Osteoblast (primary cell): ENCODE data around the gene WHRN. TPM values are rescaled to one million over a fixed set of nuclear protein-coding genes. Genes with fewer than 3 reads are reported as not detected.

Experiments
- DNase-seq: peaks from one replicate; pipeline ENCODE4 v3.0.0; 2011; ENCODE audit warnings: low spot score, mixed read lengths; ENCODE audit not compliant: insufficient read length; ENCODE audit errors: missing footprints
- H2AFZ ChIP-seq: 2 replicates; pipeline ENCODE4 v1.6.0; 2011; ENCODE audit warnings: mild to moderate bottlenecking, low read length
- H3K27ac ChIP-seq: 2 replicates; pipeline ENCODE4 v1.5.1; 2011; ENCODE audit warnings: mild to moderate bottlenecking, low read depth, low read length, moderate library complexity
- H3K27me3 ChIP-seq: 2 replicates; pipeline ENCODE4 v1.6.0; 2012; ENCODE audit warnings: mild to moderate bottlenecking, control low read depth, inconsistent platforms, low read length, moderate library complexity; ENCODE audit not compliant: insufficient read depth
- H3K36me3 ChIP-seq: 2 replicates; pipeline ENCODE4 v1.5.1; 2011; ENCODE audit warnings: mild to moderate bottlenecking, low read length, control low read depth, moderate library complexity; ENCODE audit not compliant: insufficient read depth
- H3K4me1 ChIP-seq: 2 replicates; pipeline ENCODE4 v1.5.1; 2011; ENCODE audit warnings: mild to moderate bottlenecking, low read length, control low read depth, moderate library complexity; ENCODE audit not compliant: insufficient read depth
- H3K4me2 ChIP-seq: 2 replicates; pipeline ENCODE4 v1.6.0; 2011; ENCODE audit warnings: mild to moderate bottlenecking, low read length; ENCODE audit not compliant: insufficient read depth
- H3K4me3 ChIP-seq: fragments of 200-600 bp; sonication (generic); 3 replicates; pipeline ENCODE4 v1.5.1; 2012; ENCODE audit warnings: mild to moderate bottlenecking, low read length, inconsistent platforms; ENCODE audit not compliant: insufficient read depth
- H3K79me2 ChIP-seq: 2 replicates; pipeline ENCODE4 v1.6.0; 2012; ENCODE audit warnings: mild to moderate bottlenecking, low read length, control low read depth, inconsistent platforms; ENCODE audit not compliant: insufficient read depth
- H3K9me3 ChIP-seq: 2 replicates; pipeline ENCODE4 v1.5.1; 2011; ENCODE audit warnings: low read depth, low read length, control low read depth
- H4K20me1 ChIP-seq: 2 replicates; pipeline ENCODE4 v1.6.0; 2012; ENCODE audit warnings: mild to moderate bottlenecking, low read length, control low read depth; ENCODE audit not compliant: insufficient read depth
- total RNA-seq: library from RNA; depleted of rRNA; stranded (reverse); fragments of >200 nt; gene quantifications from 2 replicates; pipeline ENCODE4 v1.2.3, GENCODE V29; 2012
- TF ChIP-seq, protein P1 (sequence below): IDR thresholded peaks from 2 replicates; pipeline ENCODE4 v1.5.1; 2011; ENCODE audit warnings: mild to moderate bottlenecking, low read depth, low read length, moderate library complexity; ENCODE audit errors: extremely low read depth

The WHRN gene
- total RNA-seq, 1 donor: 2.2 TPM

- no peak overlapping the region for H3K27ac ChIP-seq
- H3K79me2 ChIP-seq: peaks cover 2% of the 10 kb centered on the region
- H3K4me2 ChIP-seq: no peak overlapping the region
- peaks cover 7% of the 10 kb centered on the region for H4K20me1 ChIP-seq
- no peak overlapping the region for H2AFZ ChIP-seq
- peaks cover 4% of the 10 kb centered on the region for H3K27me3 ChIP-seq
- H3K4me3 ChIP-seq: no peak overlapping the region
- H3K36me3 ChIP-seq: no peaks in the 10 kb centered on the region
- H3K4me1 ChIP-seq: peaks cover 11% of the 10 kb centered on the region
- no peak for DNase-seq
- no peaks in the 10 kb centered on the region for H3K9me3 ChIP-seq
- TF ChIP-seq, protein P1, sequence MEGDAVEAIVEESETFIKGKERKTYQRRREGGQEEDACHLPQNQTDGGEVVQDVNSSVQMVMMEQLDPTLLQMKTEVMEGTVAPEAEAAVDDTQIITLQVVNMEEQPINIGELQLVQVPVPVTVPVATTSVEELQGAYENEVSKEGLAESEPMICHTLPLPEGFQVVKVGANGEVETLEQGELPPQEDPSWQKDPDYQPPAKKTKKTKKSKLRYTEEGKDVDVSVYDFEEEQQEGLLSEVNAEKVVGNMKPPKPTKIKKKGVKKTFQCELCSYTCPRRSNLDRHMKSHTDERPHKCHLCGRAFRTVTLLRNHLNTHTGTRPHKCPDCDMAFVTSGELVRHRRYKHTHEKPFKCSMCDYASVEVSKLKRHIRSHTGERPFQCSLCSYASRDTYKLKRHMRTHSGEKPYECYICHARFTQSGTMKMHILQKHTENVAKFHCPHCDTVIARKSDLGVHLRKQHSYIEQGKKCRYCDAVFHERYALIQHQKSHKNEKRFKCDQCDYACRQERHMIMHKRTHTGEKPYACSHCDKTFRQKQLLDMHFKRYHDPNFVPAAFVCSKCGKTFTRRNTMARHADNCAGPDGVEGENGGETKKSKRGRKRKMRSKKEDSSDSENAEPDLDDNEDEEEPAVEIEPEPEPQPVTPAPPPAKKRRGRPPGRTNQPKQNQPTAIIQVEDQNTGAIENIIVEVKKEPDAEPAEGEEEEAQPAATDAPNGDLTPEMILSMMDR: no peak
These were observed 4.5 kb downstream of the WHRN start for GRCh38 chr9:114500697-114501292.

DNA sequence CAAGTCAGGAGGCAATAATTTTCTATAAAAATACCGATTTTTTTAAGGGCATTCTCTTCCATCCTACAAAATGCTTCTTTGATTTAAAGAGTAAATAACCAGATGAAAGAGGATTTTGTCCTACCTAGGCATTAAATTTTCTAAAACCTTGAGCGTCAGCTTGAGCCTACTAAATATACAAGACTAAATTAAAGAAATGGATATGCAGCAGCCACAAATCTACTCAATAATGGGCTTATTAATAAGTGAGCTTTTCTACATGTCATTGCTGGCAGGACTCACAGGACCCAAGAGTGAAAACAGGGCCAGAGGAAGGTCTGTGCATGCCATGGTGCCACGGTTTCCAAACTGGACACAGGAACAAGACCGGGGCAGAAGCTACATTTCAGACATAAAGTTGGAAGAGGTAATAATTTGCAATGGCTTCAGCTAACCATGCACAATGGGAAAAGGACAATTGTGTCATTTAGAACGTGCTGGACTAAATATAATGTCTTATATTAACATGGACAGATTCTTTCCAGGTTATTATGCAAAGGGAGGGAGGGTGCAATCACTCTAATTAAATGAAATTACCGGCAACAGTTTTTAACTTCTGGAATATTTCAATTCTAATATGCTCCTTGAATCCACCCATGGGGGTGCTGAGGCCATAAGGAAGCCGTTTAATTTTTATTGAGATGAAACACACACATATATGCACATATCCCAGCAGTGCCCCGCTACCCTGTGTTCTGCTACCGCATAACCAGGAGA, 5.2 kb downstream of the WHRN start:
- Histone ChIP-seq H3K79me2 (peaks cover 2% of the 10 kb centered on the region), H3K36me3 (no peaks in the 10 kb centered on the region), H3K4me1 (peaks cover 9% of the 10 kb centered on the region), H3K27ac (no peak overlapping the region), H3K9me3 (no peaks in the 10 kb centered on the region), H2AFZ (no peak overlapping the region), H4K20me1 (peaks cover 7% of the 10 kb centered on the region), H3K4me2 (no peak overlapping the region), H3K4me3 (no peak overlapping the region), H3K27me3 (peaks cover 5% of the 10 kb centered on the region)
- no peak for DNase-seq
- TF ChIP-seq, protein P1: no peak

- peaks cover 7% of the 10 kb centered on the region for H4K20me1 ChIP-seq
- H3K27me3 ChIP-seq: peaks cover 5% of the 10 kb centered on the region
- H3K4me3 ChIP-seq: no peak overlapping the region
- H3K4me2 ChIP-seq: no peak overlapping the region
- H3K9me3 ChIP-seq: no peaks in the 10 kb centered on the region
- TF ChIP-seq, protein P1: no peak
- peaks cover 9% of the 10 kb centered on the region for H3K4me1 ChIP-seq
- H3K36me3 ChIP-seq: no peaks in the 10 kb centered on the region
- DNase-seq: no peak
- no peak overlapping the region for H2AFZ ChIP-seq
- peaks cover 2% of the 10 kb centered on the region for H3K79me2 ChIP-seq
- no peak overlapping the region for H3K27ac ChIP-seq
These were observed 5.7 kb downstream of the WHRN start for GRCh38 chr9:114499528-114499927.

GRCh38 chr9:114497727-114498382, 7.4 kb downstream of the WHRN start:
- peaks cover 8% of the 10 kb centered on the region for H3K4me1 ChIP-seq
- peaks cover 3% of the 10 kb centered on the region for H4K20me1 ChIP-seq
- H3K4me2 ChIP-seq: no peak overlapping the region
- DNase-seq: no peak
- no peak overlapping the region for H3K4me3 ChIP-seq
- H3K36me3 ChIP-seq: no peaks in the 10 kb centered on the region
- H3K9me3 ChIP-seq: no peaks in the 10 kb centered on the region
- H3K79me2 ChIP-seq: peaks cover 2% of the 10 kb centered on the region
- no peak overlapping the region for H2AFZ ChIP-seq
- H3K27ac ChIP-seq: no peak overlapping the region
- TF ChIP-seq, protein P1: no peak
- peaks cover 5% of the 10 kb centered on the region for H3K27me3 ChIP-seq
